Measurements from ENCODE around the gene CSRNP3.

Gene CSRNP3

GRCh38 chr2:165472922-165473321 is 3.4 kb downstream of the CSRNP3 start:
- DNase-seq: no peak

DNA sequence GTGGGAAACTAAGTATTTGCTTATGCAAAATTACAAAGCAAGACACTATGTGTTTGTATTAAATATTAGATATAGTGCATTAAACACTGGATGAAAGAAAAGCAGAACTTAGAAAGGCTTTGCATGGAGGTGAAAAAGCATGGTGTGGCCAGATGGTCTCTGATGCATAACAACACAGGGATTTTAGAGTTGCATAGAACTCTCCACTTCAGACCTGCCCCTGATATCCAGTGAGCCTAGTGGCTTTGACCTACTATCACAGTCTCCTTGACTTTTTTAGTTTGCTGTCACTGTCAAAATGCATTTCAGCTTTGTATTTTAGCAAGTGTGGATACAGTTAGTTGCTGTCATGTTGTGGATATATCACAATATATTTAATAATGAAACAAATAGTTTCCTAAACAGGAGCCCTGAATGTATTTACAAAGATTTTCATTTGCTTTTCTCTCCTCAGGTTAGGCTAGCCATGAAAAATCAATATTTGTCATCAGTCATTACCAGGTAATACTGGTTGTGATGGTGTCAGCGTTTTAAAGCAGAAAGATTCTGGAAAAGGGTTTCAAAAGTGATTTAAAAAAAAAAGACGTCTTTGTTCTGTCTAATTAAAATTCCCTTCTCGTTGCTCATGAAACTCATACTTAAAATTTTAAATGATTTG is 5.2 kb downstream of the CSRNP3 start:
- no peak for DNase-seq

DNA sequence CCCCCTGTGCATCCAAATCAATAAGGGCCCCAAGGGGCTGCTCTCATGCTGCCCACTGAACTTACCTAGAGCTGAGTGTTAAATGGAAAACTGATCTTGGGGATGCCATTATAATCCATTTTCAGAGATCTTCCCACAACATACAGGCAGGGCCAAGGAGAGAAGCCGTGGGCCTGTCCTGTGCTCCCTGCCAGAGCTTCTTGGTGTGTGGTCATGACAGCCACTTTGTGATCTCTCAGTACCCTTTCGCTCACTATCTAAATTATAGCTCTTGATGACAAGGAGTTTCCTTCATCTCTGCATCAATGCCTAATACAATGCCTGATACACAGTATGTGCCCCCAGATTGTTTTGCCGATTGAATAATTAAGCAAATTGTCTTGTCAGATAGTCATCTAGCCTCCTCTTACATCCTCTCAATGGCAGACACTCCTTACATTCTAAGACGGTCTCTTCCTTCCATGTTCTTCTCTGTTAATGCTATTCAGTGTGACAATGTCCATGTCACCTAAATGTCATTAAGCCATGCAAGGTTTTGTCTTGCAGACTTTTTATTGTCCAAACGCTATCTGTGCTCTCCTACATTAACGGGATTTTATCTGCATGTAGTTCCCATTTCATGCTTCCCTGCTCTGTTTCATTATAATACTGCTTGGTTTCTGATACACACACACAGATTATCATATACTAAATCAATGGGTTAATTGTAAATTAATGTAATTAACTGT is 5.9 kb downstream of the CSRNP3 start:
- DNase-seq: no peak

DNA sequence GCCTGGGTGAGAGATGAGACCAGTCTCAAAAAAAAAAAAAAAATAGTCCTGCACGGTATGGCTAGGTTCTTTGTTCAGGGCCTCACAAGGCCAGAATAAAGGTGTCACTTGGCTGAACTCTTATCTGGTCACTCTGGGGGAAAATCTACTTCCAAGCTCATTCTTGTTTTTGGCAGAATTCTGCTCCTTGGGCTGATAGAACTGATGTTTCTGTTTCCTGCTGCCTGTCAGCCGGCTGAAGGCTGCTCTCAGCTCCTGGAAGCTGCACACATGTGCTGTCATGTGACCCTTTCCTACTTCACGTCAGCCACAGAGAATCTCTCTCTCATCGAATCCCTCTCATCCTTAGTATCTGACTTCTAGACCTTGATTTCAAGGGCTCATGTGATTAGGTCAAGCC is 10.4 kb downstream of the CSRNP3 start:
- no peak for DNase-seq

DNA sequence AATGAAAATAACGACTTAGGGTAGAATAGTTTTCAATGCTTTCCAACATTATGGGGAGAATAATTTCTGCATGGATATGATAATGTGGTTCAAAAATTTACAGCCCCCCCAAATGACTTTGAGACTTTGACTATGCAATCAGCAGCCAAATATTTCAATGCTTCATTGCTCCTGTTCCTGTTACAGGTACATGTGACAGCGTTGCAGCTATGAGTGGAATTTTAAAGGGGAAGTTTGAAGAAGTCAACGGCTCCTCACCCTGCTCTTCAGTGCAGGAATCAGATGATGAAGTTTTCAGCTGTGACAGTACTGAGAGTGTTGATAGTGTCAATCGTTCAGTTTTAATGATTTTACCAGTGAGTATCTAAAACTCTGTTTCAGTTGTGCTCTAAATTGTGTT is 25.1 kb downstream of the CSRNP3 start:
- no peak for DNase-seq

DNA sequence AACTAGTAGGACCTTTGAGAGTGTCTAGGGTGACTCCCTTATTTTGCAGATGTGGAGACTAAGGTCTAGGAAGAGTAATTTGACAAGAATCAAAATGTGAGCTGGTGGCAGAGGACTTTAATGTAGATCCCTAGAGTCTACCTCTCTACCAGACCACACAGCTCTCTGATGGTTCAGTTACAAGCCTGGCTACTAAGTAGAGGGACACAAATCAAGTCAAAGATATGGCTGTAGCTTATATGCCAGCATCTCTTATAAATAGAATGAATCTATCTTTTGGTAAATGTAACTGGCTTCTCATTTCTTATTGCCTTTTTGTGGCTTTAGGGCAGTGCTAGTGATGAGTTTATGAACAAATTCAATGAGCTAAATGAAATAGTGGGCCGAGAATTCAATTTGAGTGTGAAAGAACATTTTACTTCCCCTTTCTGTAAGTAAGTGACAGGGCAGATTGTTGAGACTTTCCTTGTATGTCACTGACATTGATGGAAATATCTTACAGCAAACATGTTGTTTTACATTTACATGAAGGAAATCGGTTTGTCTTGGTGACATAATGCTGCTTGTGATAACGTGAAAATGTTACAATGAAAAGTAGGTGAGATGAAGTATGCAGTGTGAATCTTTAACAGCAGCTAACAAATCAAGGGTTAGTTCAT is 28.3 kb downstream of the CSRNP3 start:
- DNase-seq: no peak

DNA sequence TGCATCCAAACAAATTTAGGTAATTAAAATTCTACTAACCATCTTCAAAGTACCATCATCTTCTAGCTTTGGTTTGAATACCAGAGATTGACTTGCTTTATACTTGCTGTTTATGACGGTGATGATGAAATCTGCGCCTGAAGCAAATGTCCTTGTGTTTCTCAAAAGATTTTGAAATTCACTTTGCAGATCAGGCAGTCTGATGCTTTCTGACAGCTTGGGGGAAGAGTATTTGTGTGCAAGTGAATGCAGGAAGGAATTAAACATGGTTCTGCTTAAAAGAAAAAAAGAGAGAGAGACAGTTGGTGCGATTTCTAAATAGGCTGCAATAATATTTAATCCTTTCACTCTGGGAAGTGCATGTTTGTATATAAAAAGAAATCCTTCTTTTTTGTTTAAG is 29.6 kb downstream of the CSRNP3 start:
- DNase-seq: no peak

DNA sequence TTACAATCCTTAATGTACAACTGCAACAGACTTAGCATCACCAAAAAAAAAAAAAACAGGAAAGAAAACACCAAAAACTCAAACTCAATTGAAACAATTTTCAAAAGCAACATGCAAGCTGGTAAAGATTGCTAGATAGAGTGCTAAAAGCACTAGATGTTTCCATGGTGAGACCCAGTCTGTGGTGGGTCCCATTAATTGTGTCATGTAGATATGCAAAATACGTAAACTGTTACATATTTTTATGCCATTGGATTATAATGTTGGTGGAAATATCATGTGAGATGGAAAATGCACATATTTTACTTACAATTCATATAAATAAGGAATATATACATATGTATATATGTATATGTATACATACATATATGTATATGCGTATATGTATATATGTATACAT is 30.5 kb downstream of the CSRNP3 start:
- DNase-seq: no peak

- no peak for DNase-seq
Observed at GRCh38 chr2:165500816-165501215, 31.3 kb downstream of the CSRNP3 start.

DNA sequence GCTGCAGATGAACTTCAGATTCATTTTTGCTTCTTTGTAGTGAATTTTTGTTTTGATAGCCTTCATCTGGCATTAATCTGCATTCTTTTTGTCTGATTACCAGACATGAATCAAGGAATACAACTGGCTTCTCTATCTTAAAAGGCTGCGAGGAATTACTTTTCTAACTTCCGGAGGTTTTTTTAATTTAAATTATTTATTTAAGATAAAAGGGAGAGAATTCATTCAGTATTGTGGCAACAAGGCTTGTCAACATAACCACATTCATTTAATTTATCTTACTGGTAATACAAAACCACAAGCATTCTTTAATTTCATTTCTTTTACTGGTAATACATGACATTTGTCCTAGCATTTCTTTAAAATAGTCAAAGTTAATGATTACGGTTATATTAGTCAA is 36.0 kb downstream of the CSRNP3 start:
- DNase-seq: no peak

DNA sequence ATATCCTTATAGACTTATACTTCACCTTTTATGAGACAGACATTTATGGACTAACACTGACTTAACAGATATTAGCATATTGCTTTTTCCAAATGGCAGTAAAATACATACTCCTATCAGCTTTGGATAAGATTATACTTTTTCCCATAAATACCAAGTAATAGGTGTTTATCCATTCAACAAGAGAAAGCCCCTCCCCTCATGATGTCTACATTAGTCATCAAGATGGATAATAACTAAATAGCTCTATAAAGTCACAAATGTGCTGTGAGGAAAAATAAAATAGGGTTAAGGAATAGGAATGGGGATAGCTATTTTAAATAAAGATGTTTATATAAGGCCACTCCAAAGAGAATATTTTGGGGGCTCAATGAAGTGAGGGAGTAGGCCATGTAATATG is 39.4 kb downstream of the CSRNP3 start:
- no peak for DNase-seq

DNA sequence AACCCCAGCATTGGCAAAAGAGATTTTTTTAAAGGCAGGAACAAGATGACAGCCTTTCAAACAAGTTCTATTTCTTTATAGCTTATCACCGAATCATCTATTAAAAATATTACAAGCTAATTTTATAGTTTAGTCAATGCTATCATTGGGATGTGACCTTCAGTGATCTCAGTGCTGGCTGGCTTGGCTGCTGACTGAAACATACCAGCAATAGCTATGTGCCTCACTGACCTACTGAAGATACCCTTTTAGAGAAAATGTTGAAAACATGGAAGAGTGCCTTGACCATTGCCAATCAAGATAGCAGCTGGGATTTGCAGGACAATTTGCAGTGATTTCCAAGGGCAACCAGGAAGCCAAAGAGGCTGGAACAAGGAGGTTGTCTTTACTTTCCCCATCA is 44.0 kb downstream of the CSRNP3 start:
- no peak for DNase-seq

- no peak for DNase-seq
Observed at GRCh38 chr2:165518611-165519010, 49.1 kb downstream of the CSRNP3 start.

DNA sequence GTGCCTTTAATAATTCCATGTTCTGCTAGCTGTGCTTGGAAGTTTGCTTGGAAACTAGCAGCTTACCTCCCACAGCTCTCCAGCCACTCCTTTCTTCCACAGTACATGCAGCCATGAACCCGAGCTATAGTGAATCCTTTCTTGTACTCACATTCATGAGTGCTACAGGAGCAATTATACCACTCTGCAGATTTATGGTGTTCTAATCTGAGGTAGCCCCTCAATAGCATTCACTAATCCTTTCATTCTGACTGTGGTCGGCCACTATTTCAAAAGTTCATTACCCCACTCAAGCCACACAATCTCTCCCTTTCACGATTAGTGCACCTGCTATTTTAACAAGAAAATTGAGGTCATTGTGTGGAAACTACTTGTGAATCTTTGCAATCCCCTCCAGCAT is 53.2 kb downstream of the CSRNP3 start:
- DNase-seq: no peak

GRCh38 chr2:165524720-165525119 is 55.2 kb downstream of the CSRNP3 start:
- DNase-seq: no peak

- no peak for DNase-seq
Observed at GRCh38 chr2:165528691-165529090, 59.2 kb downstream of the CSRNP3 start.

DNA sequence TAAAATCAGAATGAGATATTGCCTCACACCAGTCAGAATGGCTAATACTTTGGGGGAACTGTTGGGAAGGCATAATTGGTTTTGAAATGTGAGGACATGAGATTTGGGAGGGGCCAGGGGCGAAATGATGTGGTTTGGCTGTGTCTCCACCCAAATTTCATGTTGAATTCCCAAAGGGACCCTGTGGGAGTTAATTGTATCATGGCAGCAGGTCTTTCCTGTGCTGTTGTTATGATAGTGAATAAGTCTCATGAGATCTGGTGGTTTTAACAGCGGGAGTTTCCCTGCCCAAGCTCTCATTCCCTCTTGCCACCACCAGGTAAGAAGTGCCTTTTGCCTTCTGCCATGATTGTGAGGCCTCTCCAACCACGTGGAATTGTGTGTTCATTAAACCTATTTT is 59.6 kb downstream of the CSRNP3 start:
- DNase-seq: no peak

GRCh38 chr2:165533331-165533730 is 63.8 kb downstream of the CSRNP3 start:
- no peak for DNase-seq

- no peak for DNase-seq
Observed at GRCh38 chr2:165535471-165535870, 66.0 kb downstream of the CSRNP3 start.

DNA sequence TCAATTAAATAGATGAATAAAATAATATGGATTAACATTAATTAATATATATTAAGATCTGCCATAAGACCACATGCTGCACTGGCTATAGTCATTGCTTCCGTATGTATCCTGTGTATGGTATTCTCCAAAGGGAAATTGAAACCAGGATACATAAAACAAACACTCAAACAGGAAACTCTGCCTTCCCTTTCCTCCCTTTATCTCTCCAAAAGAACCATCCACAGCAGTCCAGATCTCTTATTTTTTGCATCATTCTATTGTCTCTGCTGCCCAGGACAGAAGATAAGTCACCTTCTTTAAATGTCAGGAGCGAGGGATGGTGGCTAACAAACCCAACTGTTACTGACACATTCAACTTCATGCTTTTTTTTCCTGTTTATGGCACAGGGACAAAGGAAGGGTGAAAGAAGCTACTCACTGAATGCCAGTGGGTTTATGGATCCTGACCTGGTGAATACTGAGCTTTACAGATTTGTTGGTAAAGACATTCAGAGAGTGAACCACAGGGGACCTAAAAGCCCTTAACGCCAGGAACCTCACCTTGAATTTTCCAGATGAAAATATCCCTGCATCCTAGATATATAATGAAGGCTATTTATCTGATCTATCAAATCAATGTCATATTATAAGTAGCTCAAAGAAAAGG is 67.5 kb downstream of the CSRNP3 start:
- DNase-seq: no peak

- DNase-seq: no peak
Observed at GRCh38 chr2:165539985-165540384, 70.5 kb downstream of the CSRNP3 start.

DNA sequence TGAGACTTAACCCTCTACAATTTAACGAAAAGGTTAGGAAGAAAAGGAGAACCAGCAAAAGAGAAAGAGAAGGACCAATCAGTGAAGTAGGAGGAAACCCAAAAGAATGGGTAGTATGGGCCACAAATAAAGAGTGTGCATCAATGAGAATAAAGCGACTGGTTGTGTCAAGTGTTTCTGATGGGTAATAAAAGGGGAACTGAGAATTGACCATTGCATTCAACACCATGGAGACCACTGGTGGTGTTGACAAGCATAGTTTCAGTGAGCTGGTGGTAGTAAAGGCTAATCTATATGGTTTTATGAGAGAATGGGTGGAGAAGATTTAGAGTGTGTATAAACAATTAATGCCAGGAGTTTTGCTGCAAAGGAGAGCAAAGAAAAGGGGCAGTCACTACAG is 75.4 kb downstream of the CSRNP3 start:
- DNase-seq: no peak

DNA sequence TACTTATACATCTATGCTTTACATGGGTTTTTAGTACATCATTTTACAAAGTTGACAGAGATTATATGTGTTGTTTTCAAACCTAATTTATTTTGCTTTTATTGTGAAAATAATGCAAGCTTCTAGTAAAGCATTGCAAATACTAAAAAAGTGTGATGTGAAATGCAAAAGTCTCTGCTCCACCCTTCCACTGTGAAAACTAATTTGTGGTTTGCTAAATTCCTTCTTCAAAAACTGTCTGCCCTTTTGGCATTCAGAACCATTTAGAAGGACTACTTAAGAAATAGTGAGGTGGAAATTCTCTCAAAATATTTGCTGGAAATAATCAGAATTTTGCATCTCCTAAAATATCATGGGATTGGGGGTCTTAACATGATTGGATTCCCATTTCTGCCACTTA is 78.4 kb downstream of the CSRNP3 start:
- no peak for DNase-seq

- no peak for DNase-seq
Observed at GRCh38 chr2:165549619-165550018, 80.1 kb downstream of the CSRNP3 start.
